Stimulated activated CD8-positive, alpha-beta memory T cell treated with anti-CD3 and anti-CD28 coated beads, Interleukin-15, amount 100 ng/mL, for 48 hours (primary cell): ENCODE data around the gene LRRC3C.
A peak's percentile ranks its signal among the peaks of the same experiment; 100 is the strongest.
"Not testable (repeated sequence)": the region's sequence is repeated elsewhere in the genome, so short reads cannot be mapped to it uniquely, and the experiment has no call there.

Source experiments
- DNase-seq, 2 donors: peaks; one replicate each; pipeline ENCODE4 v3.0.0-alpha.2; 2020; ENCODE audit warnings: low read depth in 2 of 2

Gene LRRC3C

GRCh38 chr17:39946551-39947330 lies 19.2 kb downstream of the LRRC3C start:
- no peak for DNase-seq

GRCh38 chr17:39948489-39948828 lies 20.9 kb downstream of the LRRC3C start:
- DNase-seq: not testable (repeated sequence)

- DNase-seq: no peak
Measured at GRCh38 chr17:39949028-39949427, 21.5 kb downstream of the LRRC3C start.

DNA sequence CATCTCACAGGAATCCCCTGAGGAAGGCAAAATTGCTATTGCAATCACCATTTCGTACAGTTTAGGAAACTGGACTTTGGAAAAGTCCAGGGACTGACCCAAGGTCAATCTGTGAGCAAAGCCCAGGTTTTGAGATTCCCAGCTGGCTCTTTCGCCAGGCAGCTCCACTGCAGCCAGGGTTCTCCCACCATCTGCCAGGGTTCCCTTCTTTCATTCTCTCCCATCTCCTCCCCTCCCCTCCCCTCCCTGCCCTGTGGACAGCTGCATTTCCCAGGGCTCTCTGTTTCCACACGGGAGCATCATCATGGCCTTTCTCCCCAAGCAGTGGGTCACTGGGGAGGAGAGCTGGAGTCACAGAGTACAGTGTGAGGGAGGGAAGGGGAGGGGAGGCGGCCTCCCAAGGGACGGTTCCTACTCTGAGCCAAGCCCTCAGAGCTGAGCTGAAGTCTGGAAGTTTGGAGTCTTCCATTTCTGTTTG lies 23.4 kb downstream of the LRRC3C start:
- no peak for DNase-seq

DNA sequence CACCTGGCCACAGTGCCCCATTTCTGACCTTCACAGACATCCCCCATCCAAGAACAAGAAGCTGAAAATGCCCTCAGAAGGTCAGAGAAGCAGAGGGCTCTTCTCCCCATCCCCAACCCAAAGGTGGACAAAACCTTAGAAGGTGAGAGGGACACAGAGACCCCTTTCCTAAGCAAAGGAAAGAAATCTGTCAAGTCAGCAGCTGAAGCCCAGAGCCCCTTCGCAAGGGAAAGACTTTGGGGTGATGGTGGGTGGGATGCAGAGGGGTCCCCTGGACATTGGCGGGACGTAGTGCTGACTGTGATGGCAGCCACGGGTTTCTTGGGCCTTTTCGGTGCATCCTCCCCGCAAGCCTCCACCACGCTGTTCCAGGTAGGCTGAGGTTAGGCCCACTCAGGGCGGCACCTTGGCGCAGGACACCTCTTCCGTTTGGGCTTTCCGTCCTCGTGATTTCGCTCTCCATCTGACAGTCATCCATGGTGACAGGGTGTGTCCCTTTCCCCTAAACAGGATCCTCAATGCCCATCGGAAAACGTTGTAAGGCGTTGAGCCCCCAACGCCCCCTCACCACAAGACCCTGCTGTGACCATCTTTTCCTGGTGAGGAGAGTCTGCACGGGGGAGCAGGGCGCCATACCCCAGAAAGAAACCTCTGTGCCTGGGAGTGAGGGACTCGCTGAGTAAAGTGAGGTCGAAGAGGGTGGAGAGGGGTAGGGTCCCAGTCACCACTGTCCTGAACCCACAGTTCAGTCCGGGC lies 24.6 kb downstream of the LRRC3C start:
- no peak for DNase-seq

GRCh38 chr17:39952680-39953470 lies 25.3 kb downstream of the LRRC3C start:
- DNase-seq: peak; percentile 83

GRCh38 chr17:39953471-39953888 lies 25.9 kb downstream of the LRRC3C start:
- DNase-seq: no peak

GRCh38 chr17:39954876-39955275 lies 27.3 kb downstream of the LRRC3C start:
- no peak for DNase-seq

GRCh38 chr17:39955726-39956225 lies 28.2 kb downstream of the LRRC3C start:
- DNase-seq: no peak

DNA sequence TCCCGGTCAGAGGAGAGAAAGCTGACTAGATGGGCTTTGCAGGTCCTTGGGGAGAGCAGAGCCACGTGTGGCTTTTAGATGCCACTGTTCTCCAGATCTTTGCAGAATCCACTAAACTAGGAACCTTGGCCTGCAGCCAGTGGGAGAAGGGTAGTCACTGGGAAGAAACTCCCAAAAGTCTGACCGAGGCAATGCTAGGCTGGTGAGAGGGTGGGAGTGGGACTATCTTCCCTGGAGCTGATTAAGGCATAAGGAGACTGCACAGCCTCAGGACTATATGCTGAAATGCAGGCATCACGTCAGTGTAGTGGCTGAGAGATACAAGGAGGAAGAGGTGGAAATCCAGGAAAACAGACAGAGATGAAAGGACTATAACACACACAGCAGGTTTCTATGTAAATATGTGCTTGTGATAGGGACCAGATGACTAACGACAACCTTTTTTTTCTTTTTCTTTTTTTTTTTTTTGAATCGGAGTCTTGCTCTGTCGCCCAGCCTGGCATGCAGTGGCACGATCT lies 33.1 kb downstream of the LRRC3C start:
- DNase-seq: no peak

GRCh38 chr17:39962642-39963220 lies 35.2 kb downstream of the LRRC3C start, which contains the start of gene GSDMA:
Gene GSDMA (plus strand): TSS chr17:39963004. CDS start chr17:39965688, 2,684 bp downstream.
- DNase-seq: no peak

GRCh38 chr17:39963829-39964228 lies 36.3 kb downstream of the LRRC3C start:
- DNase-seq: no peak

GRCh38 chr17:39965017-39965699 lies 37.6 kb downstream of the LRRC3C start:
- DNase-seq: no peak

DNA sequence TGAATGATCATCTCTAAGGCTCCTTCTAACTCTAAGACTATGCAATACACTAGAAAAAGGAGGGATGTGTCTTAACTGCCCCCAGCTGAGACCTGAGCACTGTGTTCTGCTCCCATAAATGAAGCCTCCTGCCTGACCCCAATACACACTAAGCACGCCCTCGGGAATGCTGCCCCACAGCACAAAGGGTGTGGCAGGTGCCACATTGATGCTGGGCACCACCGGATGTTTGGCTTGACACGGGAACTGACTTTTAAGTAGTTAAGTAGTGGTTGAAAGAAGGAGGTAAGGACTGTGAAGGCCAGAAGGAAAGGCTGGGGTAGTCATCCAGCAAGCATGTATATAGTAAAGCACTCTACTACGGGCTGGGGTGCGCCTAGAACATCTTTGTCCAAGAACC lies 39.2 kb downstream of the LRRC3C start:
- DNase-seq: no peak

DNA sequence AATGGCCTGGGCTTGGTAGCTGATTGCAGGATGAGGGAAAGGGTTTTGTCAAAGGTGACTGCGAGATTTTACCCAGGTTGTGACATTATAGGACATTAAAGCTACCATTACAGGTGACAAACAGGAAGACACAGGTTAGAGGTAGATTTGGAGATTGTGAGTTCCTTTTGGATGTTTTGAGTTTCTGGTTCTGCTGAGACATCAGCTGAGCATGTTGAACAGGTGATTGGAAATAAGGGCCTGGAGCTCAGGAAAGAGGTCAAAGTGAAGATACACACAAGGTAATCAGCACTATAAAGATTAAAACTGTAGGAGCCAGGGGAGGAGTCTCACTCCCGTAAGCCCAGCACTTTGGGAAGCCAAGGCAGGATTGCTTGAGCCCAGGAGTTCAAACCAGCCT lies 41.2 kb downstream of the LRRC3C start:
- DNase-seq: no peak

DNA sequence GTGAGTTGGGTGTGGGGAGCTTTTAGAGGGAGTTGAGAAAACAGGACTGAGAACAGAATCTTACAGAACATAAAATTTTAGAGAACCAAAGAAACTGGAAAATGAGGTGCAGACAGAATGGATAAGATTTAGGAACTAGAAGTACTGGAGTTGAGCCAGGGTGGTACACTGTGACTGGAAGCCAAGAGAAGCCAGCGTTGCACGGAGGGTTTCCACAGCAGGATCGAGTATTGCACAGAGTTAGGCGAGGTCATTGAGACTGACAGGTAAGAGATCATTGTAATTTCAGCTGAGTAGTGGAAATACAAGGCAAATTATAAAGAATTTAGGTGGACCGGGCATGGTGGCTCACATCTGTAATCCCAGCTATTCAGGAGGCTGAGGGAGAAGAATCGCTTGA lies 41.8 kb downstream of the LRRC3C start:
- DNase-seq: no peak

DNA sequence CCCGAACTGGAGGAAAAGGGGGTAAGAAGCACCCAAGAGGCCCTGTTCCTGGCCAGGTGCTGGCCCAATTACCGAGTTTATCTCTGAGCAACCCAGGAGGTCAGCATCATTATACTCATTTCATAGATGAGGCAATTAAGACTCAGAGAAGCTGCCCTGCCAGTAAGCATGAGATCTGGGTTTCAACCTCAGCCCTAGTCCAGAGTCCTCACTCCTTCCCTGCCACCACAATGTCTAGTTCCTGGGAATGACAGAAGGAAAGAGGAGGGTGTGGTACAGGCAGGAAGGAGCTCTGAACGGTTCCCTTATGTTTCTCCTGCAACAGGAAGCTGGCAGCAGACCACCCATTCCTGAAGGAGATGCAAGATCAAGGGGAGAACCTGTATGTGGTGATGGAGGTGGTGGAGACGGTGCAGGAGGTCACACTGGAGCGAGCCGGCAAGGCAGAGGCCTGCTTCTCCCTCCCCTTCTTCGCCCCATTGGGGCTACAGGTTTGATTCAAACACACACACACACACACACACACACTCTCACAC lies 42.7 kb downstream of the LRRC3C start:
- DNase-seq: no peak

- DNase-seq: no peak
Measured at GRCh38 chr17:39971076-39971603, 43.6 kb downstream of the LRRC3C start.

DNA sequence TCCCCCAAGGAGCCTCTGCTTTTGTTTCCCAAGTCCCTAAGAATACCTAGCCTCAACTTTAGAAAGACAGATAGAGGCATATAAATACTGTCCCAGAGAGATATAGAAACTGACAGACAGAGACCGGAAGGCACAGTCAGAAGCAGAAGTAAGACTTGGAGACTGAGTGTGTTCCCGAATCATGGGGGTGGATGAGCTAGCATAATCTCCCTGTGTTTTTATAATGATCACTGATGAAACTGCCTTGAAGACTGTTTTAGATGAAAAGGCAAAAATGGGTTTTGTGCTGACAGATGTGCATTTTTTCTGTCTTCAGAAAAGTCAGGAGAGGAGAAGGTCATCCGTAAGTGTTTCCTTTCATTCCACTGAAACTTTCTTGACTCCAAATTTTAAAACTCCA lies 44.7 kb downstream of the LRRC3C start:
- no peak for DNase-seq

DNA sequence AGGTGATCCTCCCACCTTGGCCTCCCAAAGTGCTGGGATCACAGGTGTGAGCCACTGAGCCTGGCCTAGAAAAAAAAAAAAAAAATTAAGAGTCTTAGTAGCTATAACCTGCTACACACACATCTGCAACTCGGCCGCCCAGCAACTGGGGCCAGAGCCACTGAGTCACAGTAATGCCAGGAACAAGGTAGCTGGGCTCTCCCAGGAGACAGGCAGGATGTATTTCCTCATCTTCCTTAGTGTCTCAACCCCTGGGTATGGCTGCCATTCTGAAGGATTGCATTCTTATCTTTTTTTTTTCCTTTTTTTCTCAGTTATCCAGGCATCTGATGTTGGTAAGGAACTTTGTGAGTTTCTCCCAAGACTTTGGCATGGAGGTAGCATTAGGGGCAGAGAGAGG lies 46.0 kb downstream of the LRRC3C start:
- no peak for DNase-seq
